GM19193 (cell line): Measurements from ENCODE around the gene CAMKMT.

Experiments
- POLR2A ChIP-seq: IDR thresholded peaks from 4 replicates; pipeline ENCODE4 v1.6.1; 2011; ENCODE audit not compliant: insufficient read depth, insufficient read length; ENCODE audit errors: extremely low read depth

Gene CAMKMT

DNA sequence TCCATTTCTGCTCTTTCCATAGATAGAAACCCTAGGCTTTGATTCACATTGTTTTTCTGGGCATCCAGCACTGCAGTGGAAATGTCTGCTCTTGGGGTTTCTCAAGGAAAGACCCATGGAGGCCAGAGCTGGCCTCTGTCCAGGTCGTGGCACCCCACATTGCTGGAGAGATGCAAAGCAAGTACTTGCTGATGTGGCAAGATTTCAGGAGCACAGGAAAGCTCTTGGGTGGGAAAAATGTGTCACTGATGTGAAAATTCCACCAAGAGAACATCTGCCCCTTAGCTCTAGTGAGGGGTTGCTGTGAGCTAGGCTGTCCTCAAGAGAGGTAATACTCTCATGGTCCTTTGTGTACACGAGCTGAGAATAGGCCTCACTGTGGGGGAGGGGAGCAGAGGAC is 423.7 kb downstream of the CAMKMT start:
- no peak for TF ChIP-seq POLR2A

DNA sequence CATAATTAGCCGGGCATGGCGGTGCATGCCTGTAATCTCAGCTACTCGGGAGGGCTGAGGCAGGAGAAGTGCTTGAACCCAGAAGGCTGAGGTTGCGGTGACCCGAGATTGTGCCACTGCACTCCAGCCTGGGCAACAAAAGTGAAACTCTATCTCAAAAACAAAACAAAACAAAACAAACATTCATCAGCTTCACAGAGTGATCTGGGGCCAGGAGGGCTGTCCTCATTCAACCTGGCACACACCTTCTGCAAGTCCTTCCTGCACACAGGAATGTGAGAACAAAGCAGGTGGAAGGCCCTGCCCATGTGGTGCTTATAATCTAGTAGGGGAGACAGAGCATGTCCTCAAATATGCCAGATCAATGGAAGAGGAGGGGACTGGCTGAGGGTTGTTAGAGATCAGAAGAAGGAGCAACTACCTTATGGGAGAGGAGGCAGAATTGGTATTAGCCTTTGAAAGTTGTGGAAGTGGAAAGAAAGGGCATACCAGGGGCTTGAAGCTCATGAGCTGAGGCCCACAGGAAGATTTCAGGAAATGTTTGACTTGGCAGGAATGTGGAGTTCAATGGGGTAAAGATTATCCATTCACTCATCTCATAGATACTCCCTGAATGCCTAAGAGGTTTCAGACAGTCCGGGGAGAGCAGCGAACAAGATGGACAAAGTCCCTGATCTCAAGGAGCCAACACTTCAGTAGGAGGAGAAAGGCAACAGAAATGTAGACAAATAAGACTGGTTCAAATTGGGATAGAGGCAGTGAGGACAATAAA is 424.5 kb downstream of the CAMKMT start:
- no peak for TF ChIP-seq POLR2A

DNA sequence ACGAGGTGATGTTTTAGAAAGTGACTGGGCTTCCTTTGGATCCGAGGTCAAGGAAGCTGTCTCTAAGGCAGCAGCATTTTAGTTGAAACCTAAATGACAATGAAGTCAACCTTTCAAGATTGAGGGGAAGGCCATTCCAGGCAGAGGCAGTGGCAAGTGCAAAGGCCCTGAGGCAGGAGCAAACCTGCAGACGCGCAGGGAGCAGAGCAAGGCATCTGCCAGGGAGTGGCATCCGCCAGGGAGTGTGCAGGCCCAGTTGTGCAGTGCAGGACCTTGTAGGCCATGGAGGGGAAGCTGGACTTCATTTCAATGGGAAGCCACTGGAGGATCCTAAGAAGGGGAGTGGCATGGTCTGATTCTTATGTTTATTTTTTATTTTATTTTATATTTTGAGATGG is 425.1 kb downstream of the CAMKMT start:
- no peak for TF ChIP-seq POLR2A

DNA sequence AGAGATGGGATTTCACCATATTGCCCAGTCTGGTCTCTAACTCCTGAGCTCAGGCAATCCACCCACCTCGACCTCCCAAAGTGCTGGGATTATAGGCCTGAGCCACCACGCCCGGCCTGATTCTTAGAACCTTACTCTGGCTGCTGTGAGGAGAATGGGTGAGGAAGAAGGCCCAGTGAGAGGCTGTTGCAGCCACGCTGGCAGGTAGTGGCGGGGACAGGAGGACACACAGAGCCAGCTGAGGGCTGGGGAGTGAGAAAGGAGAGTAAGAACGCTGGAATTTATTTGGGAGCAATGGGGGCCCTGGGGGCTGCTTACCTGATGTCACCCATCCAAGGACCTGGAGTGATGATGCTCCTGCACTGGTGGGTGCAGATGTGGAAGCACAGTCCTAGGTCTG is 425.9 kb downstream of the CAMKMT start:
- TF ChIP-seq POLR2A: no peak

DNA sequence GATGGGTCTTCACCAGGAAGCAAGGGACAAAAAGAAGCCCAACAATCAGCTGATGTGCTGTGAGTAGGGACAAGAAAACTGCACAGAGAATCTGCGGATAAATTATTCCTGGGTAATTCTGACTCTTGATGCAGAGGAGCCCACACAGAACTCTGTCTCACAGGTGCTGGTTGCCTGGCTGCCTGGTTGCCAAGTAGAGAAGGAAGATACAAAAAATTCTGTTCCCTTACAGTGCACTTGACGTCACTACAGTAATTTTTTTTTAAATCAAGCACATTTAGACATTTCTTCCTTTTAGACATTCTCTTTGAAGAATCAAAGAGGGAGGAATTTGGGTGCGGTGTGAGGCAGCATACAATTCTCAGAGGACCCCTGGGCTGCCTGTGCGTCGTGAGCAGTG is 427.7 kb downstream of the CAMKMT start:
- TF ChIP-seq POLR2A: no peak

DNA sequence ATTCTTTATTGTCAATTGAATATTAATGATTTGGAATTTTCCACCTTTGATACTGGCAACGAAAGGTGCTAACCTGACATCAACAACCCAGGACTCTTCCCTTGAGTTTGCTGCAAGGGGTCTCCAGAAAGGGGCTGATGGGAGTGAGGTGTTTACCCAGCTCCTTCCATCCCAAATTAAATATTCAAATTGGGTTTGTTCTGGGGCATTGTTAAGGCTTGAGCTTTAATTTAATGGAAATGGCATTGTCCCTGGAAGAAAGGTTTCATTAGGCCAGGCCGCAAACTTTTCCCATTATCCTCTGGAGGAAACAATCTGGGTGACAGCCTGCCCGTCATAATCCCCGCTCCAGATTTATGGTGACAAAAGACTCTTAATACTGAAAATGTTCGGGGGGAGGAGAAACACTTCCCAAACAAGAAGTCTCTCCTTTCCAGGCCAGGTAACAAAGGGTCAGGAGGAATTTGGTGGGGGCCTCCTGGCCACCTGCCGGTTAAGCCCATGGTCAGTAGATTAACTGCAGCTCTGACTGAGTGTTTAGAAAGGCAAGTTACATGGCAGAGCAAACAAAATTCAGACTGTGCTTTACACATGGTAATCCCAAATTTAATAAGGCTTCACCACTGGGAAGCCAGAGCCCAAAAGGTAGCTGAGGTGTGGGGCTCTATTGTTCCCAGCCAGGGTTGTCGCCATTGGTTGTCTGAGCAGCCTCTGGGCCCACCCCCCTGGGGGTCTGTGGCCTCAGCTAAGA is 428.4 kb downstream of the CAMKMT start:
- TF ChIP-seq POLR2A: no peak

DNA sequence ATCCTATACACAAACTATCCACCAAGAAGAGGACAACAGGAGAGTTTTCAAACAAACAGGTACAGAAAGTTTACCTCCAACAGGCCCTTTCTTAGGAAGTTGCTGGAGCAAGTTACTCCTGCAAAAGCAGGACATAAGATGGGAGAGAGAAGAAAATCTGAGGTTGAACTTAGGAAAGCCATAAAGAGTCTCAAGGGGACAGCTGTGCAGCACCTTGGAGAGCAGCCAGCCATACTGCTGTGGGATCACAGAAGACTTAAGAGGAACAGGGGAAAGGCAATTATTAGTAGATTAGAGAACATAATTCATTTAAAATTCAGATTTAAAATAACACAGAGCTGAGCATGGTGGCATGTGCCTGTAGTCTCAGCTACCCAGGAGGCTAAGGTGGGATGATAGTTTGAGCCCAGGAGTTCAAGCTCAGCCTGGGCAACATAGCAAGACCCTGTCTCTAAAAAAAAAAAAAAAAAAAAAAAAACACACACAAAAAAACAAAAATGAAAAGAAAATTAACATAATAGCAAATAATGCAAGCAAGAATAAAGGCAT is 431.6 kb downstream of the CAMKMT start:
- no peak for TF ChIP-seq POLR2A

DNA sequence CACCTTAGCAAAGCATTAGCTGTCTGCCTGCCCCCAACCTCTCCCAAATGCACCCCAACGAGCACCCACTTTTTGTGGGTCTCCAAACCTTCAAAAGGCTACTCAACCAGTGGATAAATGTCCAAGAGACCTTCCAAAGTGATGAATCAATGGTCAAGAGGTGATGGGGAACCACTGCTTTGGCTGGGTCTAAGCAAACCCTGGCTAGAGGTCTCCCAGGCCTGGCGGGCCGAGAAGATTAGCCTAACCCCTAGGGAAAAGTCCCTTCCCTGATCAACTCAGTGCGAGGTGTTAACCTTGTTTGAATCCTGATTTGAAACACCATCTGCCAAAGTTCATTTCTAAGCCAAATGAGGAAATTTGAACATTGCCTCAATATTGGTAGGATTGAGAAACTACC is 435.0 kb downstream of the CAMKMT start:
- no peak for TF ChIP-seq POLR2A

DNA sequence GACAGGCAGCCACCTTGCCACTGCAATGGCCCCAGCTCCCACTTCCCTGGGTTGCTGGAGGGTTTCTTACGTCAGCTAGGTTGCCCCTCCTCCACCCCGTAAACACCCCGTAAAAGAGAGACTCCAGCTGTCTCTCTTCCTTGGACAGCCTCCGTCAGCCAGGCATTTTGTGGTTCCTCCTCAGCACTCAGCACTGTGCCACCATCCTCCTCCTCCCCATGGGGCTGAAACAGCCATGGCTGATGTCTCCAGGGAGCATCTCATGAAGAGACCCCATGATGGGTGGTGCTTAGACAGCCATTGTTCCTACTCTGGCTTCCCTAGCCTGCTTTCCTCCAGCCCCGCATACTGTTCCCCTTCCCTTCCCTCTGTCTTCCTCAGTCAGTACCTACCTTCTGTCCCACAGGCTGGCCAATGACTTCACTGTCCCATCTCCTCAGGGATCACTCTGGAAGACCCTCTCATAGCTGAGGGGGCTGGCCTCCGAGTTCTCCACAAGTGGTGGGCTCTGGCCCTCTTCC is 436.5 kb downstream of the CAMKMT start:
- TF ChIP-seq POLR2A: no peak

DNA sequence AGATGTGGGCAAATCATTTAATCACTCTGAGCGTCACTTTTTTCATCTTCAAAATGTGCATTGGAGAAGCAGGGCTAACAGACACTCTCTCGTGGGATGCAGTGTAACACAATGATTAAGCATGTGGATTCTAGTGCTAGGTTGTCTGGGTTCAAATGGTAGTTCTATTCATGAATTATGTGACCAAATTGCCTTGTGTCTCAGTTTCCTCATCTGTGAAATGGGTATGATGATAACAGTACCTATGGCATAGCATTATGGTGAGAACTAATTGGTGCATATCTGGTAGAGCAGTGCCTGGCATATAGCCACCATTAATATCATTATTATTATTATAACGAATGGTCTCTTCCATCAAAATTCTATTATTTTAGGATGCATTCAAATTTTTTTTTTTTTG is 437.4 kb downstream of the CAMKMT start:
- no peak for TF ChIP-seq POLR2A

DNA sequence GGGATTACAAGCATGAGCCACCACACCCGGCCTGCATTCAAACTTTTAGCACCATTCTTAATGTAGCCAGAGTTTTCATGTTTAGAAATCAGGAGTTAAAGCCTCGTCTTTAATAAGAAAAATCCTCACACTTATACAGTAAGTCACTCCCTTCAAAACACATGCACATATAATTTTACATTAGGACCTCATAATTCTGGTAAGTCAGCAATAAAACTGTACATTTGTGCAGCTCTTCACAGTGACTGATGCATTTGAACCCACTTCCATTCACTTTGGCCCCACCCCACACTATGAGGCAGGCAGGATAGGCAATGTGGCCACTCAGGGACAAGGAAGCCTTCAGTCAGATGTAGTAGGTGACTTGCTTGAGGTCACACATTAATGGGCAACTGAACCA is 438.0 kb downstream of the CAMKMT start:
- TF ChIP-seq POLR2A: no peak

DNA sequence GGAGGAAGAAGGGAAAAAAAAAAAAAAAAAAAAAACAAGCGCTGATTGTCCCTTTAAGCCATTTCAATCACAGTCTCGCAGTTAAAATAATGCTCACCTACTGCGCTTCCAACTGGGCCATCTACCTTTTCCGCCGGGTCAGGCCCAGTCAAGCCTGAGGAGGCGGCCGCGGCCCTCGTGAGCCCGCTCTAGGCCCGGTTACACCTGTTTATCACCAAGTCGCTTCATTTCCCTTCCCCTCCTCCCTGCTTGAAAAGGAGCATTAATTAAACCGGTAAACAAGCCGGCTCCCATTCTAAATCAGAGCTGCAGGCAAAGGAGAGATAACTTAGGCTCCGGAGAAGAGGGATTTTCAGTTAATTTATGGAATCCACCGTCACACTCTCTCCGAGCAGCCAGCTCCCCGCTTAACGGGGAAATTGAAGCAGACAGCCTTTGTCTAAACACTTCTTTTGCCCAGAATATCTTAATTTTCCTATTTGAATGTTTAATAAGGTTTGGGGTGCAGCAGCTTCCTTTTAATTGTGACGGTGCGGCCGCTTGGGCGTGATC is 439.6 kb downstream of the CAMKMT start:
- TF ChIP-seq POLR2A: no peak

DNA sequence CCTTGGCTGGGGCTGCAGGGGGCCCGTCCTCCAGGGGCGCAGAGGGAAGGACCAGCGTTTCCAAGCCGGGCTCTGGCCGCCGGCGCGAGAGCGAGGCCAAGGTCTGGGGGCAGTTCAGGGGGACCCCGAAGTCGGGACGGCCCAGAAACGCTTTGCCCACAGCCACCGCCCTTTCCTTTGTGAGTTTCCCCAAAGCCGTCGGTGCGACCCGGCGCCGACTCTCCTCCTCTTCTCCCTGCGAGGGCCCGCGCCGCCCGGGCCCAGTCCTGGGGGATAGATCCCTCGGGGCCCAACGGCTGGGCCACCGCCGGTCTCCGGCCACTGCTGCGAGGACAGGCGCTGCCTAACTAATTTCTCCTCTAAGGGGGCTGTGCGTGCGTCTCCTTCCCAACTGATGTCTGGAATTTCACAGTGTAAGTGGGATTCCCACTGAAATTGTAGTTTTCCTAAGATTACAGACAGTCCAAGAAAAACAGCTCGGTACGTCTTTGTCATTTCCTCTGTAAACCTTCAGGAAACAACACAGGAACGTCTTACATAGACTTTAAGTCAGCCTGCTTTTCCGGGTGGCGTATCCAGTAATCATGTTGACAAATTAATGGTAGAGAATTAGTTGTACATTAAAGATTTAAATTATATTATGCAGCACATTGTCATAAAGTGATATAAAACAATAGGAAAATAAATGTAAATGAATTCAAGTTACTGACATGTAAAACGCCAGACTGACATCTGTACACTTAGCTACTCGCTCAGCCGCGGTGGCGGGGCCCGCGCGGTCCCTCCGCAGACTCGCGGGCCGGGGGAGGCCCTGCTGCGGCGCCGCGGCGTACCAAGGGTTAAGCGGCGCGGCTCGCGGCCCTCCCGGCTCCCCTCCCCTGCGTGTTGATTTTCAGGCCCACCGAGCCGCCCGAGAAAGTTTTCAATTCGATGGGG is 440.4 kb downstream of the CAMKMT start:
- no peak for TF ChIP-seq POLR2A

DNA sequence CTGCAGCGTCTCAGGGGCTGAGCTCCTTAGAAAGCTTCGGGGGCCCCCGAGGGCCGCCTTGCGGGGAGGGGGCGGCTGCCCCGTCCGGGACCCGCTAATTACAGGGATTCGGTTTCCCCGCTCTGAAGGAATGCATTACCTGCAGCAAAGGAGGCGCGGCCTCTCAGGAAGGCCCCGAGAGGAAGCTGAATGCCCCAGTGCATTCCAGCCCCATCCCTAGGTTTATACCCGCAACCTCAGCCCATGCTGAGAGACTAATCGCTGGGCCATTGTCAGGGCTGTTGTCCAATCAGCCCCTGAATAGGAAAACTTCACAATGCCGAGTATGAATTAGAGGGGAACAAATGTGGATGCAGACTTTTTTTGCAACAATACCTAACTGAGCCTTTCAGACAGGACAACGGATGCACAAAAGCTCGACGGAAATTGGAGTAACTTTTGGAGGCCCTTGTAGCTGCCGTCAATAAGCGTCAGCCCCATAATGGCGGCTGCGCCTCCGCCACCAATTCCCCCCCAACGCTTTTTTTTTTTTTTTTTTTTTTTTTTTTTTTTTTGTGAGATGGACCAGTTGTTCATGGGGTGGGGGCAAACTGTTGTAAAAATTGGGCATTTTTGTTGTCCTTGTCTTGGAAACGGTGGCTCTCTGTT is 441.2 kb downstream of the CAMKMT start:
- TF ChIP-seq POLR2A: no peak

DNA sequence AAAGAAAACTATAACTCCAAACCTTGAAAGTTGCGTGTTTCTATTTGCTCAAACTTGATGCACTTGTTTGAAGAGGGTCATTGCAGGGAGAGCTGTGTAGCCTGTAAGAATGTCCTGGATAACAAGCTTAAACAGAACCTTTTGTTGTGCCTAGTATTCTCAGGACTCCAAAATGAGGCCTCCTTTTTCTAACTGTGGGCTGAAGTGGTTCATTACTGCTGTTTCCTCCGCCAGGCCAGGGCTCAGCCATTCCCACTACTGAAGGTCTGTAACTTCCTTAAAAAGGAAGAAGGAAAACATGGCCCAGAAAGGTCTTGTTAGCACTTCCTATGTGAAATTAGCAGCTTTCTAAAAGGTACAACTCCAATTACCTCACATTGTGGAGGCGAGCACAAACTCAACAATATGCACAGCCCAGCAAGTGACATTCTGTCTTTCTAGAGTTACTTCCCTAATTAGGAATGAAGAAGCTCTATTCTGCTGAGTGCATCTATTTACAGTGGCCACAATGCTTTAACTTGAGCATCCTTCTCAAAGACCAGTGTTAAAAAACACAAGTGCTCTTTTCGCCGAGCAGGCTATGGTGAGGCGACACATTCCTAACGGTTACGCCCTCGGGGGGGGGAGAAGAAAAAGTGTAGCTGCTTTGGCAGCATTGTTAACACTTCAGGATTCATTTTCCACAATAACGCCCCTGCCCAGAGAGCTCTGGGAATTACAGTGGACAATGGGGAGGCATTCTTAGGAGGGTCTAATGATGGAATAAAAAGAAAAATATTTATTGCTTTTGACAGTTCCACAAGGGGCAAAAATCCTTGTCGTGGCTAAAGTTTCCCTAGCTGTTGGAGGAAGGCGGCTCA is 442.9 kb downstream of the CAMKMT start:
- no peak for TF ChIP-seq POLR2A
